HG02610 (cell line): Measurements from ENCODE around the gene ALPK1.

Experiments used
- ATAC-seq: cut with Tn5 transposase; IDR thresholded peaks from one replicate; pipeline ENCODE4 v1.9.1; 2021; ENCODE audit warnings: mild to moderate bottlenecking, moderate library complexity; ENCODE audit not compliant: unreplicated experiment

The ALPK1 gene

GRCh38 chr4:112327965-112328733 lies 31.0 kb downstream of the ALPK1 start:
- peak; percentile 92 for ATAC-seq

- ATAC-seq = no peak
Measured at GRCh38 chr4:112328734-112329130, 31.6 kb downstream of the ALPK1 start.

- ATAC-seq = no peak
Measured at GRCh38 chr4:112329672-112330375, 32.7 kb downstream of the ALPK1 start.

GRCh38 chr4:112330921-112331320 lies 33.8 kb downstream of the ALPK1 start:
- ATAC-seq = no peak

GRCh38 chr4:112332398-112332797 lies 35.2 kb downstream of the ALPK1 start:
- ATAC-seq = no peak

GRCh38 chr4:112340023-112340422 lies 42.9 kb downstream of the ALPK1 start:
- no peak for ATAC-seq

- no peak for ATAC-seq
Measured at GRCh38 chr4:112341033-112341432, 43.9 kb downstream of the ALPK1 start.

GRCh38 chr4:112343330-112344080 lies 46.3 kb downstream of the ALPK1 start:
- no peak for ATAC-seq

GRCh38 chr4:112348488-112349158 lies 51.5 kb downstream of the ALPK1 start:
- ATAC-seq = no peak

- no peak for ATAC-seq
Measured at GRCh38 chr4:112352736-112353135, 55.6 kb downstream of the ALPK1 start.

GRCh38 chr4:112355662-112356061 lies 58.5 kb downstream of the ALPK1 start:
- no peak for ATAC-seq

- no peak for ATAC-seq
Measured at GRCh38 chr4:112357453-112357852, 60.3 kb downstream of the ALPK1 start.

- no peak for ATAC-seq
Measured at GRCh38 chr4:112357897-112358296, 60.7 kb downstream of the ALPK1 start.

GRCh38 chr4:112358415-112358814 lies 61.2 kb downstream of the ALPK1 start:
- no peak for ATAC-seq

- ATAC-seq = no peak
Measured at GRCh38 chr4:112358952-112359749, 62.0 kb downstream of the ALPK1 start.

GRCh38 chr4:112361181-112361791 lies 64.1 kb downstream of the ALPK1 start:
- peak; percentile 57 for ATAC-seq

- no peak for ATAC-seq
Measured at GRCh38 chr4:112370466-112370865, 73.3 kb downstream of the ALPK1 start.

GRCh38 chr4:112371361-112371760 lies 74.2 kb downstream of the ALPK1 start:
- no peak for ATAC-seq

GRCh38 chr4:112374850-112375249 lies 77.7 kb downstream of the ALPK1 start:
- no peak for ATAC-seq

GRCh38 chr4:112377171-112377570 lies 80.0 kb downstream of the ALPK1 start:
- peak; percentile 65 for ATAC-seq
